Stimulated activated CD8-positive, alpha-beta memory T cell treated with anti-CD3 and anti-CD28 coated beads, Interleukin-7, amount 100 ng/mL, for 4 hours (primary cell): ENCODE measurements around the gene RSRP1.
"Not testable (repeated sequence)": the region's sequence is repeated elsewhere in the genome, so short reads cannot be mapped to it uniquely, and the experiment has no call there.

Experiments used
- DNase-seq, 2 donors: peaks; one replicate each; pipeline ENCODE4 v3.0.0-alpha.2; 2020; ENCODE audit warnings: low read depth in 2 of 2

Gene RSRP1

GRCh38 chr1:25256578-25256965 is 9.3 kb upstream of the RSRP1 start:
- DNase-seq: no peak

- no peak for DNase-seq
These were observed 8.7 kb upstream of the RSRP1 start for GRCh38 chr1:25255706-25256577.

- DNase-seq: no peak
These were observed 6.7 kb upstream of the RSRP1 start for GRCh38 chr1:25253911-25254310.

GRCh38 chr1:25247829-25248754 is 838 bp upstream of the RSRP1 start:
- DNase-seq: no peak

GRCh38 chr1:25246600-25247023 is 642 bp downstream of the RSRP1 start:
- DNase-seq: peak in 1 of 2 donors; percentile 33

GRCh38 chr1:25245809-25246599 is 1.2 kb downstream of the RSRP1 start:
- no peak for DNase-seq

GRCh38 chr1:25245393-25245792 is 1.9 kb downstream of the RSRP1 start:
- DNase-seq: no peak

GRCh38 chr1:25243907-25244306 is 3.3 kb downstream of the RSRP1 start:
- DNase-seq: no peak

- peak; percentile 71 to 77 for DNase-seq
These were observed 7.3 kb downstream of the RSRP1 start for GRCh38 chr1:25239681-25240541.

GRCh38 chr1:25238046-25238445 is 9.2 kb downstream of the RSRP1 start:
- DNase-seq: no peak

- not testable (repeated sequence) for DNase-seq
These were observed 11.0 kb downstream of the RSRP1 start for GRCh38 chr1:25236261-25236660.

GRCh38 chr1:25235411-25235810 is 11.8 kb downstream of the RSRP1 start:
- DNase-seq: not testable (repeated sequence)

GRCh38 chr1:25232866-25233784 is 14.1 kb downstream of the RSRP1 start:
- peak; percentile 17 to 18 for DNase-seq

- peak; percentile 86 to 87 for DNase-seq
These were observed 15.0 kb downstream of the RSRP1 start, which contains the start of gene SYF2 for GRCh38 chr1:25232027-25232865. Gene SYF2 (minus strand): TSS chr1:25232502. CDS start chr1:25232467, 35 bp downstream.

- DNase-seq: no peak
These were observed 23.8 kb downstream of the RSRP1 start for GRCh38 chr1:25223471-25223870.

- no peak for DNase-seq
These were observed 24.6 kb downstream of the RSRP1 start for GRCh38 chr1:25222606-25223005.

- no peak for DNase-seq
These were observed 26.6 kb downstream of the RSRP1 start for GRCh38 chr1:25220666-25221065.

- no peak for DNase-seq
These were observed 27.5 kb downstream of the RSRP1 start for GRCh38 chr1:25219661-25220251.
